CMK (cell line): ENCODE data around the gene MAFF.
A peak's percentile ranks its signal among the peaks of the same experiment; 100 is the strongest.
"Not testable (repeated sequence)": the region's sequence is repeated elsewhere in the genome, so short reads cannot be mapped to it uniquely, and the experiment has no call there.

Experiments used
- DNase-seq: peaks from one replicate; pipeline ENCODE4 v3.0.0-alpha.2; 2010; ENCODE audit warnings: low read depth

Gene MAFF

DNA sequence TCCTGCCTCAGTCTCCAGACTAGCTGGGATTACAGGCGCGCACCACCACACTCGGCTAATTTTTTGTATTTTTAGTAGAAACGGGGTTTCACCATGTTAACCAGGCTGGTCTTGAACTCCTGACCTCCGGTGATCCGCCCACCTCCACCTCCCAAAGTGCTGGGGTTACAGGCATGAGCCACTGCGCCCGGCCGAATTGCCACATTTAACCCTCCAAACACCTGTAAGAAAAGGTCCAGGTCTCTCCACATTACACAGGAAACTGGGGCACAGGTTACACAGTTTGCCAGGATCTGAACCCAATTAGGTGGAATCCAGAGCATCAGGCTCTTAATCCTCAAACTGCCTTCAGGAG, 24.2 kb upstream of the MAFF start:
- not testable (repeated sequence) for DNase-seq

DNA sequence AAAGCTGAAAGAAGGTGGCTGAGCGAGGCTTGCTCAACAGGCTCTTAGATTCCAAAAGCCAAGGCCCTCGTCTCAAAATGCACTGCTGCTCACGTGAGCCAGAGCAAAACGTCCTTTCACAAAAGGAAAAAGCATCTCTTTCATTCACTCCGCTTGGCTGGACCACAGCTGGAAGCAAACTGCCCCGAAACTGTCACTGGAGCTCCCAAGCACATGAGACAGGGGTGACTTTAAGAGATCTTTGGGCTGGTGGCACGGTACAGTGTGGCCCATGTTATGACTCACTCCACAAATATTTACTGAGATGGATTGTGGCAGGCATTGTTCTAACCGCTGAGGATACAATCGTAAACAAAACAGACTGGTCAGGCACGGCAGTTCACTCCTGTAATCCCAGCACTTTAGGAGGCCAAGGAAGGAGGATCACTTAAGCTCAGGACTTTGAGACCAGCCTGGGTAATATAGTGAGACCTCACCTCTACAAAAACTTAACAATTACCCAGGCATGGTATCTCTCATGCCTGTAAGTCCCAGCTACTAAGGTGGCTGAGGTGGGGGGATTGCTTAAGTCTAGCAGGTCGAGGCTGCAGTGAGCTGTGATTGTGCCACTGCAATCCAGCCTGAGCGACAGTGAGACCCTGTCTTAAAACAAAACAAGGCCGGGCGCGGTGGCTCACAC, 23.7 kb upstream of the MAFF start:
- no peak for DNase-seq

DNA sequence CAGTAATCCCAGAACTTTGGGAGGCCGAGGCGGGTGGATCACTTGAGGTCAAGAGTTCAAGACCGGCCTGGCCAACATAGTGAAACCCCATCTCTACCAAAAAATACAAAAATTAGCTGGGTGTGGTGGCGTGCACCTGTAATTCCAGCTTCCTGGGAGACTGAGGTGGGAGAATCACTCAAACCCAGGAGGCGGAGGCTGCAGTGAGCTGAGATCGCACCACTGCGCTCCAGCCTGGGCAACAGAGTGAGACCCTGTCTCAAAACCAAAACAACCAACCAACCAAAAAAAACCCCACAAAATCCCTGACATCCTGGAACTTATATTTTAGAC, 23.2 kb upstream of the MAFF start:
- not testable (repeated sequence) for DNase-seq

DNA sequence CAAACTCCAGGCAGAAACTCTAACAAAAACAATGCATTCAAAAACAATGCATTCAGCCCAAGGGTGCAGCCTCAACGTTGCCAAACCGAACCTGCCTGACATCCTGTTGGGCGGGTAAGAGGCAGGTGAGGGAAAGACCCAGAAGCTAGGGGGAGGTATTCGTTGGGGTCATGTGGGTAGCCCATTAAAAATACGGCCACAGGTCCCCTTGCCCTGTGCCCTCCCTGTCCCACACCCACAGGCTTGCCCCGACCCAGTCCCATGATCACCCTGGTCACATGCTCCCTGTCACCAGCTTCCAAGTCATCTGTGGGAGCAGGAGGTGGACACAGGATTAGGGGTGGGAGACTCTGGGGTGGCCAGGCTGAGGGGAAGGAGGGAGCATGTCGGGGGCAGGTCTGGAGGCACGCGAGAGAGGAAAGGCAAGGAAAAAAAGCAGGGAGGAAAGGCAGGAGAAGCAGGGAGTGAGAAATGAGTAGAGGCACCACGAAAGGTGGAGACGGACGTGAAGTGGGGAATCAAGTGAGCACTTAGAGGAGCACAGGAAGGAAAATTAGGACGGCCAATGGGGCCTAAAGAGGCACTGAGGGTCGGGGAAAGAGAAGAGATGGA, 20.8 kb upstream of the MAFF start:
- DNase-seq, result no peak

DNA sequence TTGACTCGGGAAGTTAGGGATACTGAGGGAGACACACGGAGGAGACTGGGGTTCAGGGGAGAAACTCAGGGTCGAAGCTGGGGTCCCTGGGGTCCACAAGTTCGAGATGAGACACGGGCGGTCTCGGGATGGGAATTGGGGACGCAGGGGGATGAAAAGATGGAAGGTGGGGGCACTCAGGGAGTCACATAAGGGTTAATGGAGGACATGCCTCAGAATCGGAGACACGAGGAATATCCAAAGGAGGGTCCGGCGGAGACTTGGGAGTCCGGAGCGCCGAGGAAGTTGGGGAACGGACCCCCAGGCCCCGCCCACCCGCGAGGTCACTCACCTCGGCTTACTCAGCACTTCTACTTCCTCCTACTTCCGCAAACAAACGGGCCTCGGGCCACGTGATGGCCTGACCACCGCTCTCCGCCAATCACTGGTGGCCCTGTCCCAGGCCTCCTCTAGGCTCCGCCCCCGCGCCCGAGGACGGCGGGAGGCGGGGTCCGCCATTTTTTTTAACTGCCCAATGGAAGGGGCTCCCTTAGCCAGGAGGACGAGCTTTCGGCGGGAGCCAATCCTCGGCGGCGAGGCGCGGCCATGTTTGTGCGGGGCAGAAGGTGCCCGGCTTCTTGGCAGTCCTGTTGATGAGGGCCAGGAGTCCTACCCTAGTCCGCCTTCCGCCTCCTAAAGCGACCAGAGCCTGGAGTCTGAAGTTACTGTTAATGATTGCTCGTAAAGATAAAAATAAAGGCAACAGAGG, 20.2 kb upstream of the MAFF start, which contains the start of gene PLA2G6:
PLA2G6 (minus strand) TSS at position 378 of the 748 bp plus-strand sequence. CDS start 12,404 bp downstream, outside the sequence.
- DNase-seq, result peak; percentile 96

DNA sequence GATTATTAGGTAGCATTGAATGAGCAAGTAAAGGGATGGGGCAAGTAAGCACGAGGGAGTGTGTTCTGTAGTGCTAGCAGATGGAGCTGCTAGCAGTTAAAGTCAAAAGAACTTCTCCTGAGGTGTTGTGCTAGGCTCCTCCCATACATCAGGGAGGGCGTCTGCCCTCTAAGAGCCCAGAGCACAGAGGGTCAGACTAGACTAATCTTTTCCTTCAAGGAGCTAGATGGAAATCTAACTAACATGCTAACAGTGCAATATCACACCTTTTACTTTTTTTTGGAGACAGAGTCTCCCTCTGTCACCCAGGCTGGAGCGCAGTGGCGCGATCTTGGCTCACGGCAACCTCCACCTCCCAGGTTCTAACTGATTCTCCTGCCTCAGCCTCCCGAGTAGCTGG, 17.0 kb upstream of the MAFF start:
- DNase-seq, result no peak

DNA sequence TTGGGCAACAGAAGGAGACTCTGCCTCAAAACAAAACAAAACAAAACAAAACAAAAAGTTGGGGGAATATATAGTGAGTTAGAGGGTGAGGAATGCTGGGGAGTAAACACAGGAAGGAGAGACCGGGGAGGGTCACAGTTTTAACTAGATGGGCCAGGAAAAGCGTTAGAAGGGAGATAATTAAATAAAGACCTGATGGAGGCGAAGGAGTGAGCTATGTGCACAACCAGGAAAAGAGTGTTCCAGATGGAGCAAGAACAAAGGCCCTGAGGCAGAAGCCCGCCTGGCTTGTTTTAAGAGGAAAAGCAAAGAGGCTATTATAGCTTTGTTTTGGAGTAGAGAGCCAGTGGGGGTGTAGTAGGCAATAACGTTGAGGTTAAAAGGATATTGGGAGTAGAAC, 15.4 kb upstream of the MAFF start:
- DNase-seq, result no peak

DNA sequence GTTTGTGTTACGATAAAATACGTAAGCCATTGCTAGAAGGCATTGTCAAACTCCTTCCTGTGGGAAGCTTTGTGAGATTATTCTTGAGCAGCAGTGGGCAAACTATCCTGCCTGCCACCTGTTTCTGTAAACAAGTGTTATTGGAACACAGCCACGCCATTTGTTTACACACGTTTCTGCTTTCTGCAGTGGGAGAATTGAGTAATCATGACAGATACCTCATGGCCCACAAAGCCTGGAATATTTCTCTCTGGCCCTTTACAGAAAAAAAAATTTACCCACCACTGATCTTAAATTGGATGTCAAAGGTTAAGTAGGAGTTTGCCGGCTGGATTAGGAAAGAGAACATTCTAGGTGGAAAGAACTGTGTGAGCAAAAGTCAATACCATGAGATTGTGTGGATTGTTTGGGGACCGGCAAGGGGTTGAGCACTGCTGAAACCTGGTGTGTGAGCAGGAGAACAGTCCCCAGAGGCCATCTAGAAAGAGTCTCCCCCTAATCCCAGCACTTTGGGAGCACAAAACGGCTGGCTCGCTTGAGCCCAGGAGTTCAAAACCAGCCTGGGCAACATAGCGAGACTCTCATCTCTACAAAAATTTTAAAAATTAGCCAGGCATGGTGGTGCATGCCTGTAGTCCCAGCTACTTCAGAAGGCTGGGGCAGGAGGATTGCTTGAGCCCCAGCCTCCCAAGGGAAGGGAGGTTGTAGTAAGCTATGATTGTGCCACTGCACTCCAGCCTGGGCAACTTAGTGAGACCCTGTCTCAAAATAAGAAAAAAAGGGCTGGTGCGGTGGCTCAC, 14.2 kb upstream of the MAFF start:
- no peak for DNase-seq

DNA sequence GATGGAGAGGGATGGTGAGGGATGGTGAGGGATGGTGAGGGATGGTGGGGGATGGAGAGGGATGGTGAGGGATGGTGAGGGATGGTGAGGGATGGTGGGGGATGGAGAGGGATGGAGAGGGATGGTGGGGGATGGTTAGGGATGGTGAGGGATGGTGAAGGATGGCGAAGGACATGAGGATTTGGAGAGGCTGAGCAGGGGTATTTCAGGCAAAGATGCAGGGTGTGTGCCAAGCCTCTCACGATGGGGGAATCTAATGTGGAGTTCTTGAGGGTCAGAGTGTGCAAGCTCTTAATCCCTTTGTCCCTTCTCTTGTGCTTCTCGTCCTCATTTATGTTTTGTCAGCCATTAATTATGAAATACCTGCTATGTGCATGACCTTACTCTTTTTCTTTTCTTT, 12.7 kb upstream of the MAFF start:
- DNase-seq, result no peak

DNA sequence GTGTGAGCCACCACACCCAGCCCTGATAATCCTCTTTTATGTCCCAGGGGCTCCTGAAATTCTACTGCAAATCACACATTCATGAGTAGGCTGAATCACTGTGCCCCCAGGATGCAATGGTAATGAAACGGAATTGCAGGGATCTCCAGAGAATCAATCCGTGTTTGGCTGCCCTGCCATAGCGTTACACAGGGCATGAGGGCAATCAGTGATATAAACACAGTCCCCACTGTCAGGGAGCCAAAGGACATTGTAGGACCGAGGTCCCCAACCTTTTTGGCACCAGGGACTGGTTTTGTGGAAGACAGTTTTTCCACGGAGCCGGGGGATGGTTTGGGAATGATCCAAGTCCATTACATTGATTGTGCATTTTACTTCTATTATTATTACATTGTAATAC, 11.2 kb upstream of the MAFF start:
- DNase-seq, result no peak

DNA sequence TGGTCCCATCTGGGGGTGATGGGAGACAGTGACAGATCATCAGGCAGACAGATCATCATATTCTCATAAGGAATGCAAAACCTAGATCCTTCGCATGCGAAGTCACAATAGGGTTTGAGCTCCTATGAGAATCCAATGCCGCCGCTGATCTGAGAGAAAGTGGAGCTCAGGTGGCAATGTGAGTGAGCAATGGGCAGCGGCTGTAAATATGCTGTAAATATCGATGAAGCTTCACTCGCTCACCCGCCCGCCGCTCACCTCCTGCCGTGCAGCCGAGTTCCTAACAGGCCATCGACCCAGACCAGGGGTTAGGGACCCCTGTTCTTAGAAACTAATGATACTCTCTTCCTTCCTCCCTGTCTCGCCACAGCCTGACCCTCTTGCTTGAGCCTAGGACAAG, 10.7 kb upstream of the MAFF start:
- DNase-seq, result no peak

DNA sequence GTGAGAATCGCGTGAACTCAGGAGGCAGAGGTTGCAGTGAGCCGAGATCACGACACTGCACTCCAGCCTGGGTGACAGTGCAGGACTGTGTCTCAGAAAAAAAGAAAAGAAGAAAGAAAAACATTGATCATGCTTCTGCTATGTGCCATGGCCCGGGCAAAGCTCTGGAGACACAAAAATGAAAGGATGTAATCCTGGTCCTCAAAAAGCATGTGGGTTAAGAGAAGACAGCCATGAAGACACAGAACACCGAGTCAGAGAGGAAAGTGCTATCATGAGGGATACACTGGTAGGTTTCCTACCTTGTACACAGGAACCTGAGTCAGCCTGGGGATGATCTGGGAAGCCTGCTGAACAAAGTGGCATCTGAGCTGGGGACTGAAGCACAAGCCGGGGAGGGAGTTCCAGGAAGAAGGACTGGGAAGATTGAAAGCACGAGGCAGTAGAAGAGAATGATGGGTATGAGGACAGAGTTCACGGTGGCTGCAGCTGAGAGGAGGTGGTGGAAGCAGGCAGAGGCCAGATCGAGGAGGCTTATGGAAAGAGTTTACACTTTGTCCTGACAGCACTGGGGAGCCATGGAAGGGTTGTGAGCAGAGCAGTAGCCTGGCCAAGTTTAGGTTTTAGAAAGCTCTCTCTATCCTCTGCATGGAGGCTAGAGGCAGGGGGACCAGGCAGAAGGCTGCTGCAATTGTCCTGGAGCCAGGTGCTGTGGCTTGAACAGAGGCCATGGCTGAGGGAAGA, 9.9 kb upstream of the MAFF start:
- no peak for DNase-seq

DNA sequence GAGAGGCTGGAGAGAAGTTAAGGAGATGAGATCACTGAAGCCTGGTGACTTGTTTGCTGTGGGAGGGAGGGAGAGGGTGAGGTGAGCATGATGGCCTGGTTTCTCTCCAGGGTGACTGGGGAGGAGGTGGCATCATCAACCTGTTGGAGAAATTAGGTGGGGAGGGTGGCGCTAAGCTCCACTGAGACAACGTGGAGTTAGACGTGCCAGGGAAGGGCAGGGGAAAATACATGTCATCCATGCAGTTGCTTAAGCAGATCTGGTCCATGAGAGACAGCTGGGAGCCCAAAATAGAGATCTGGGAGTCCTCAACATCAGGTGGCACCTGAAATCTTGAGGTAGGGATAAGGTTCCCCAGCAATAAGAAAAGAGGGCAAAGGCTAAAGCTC, 9.3 kb upstream of the MAFF start:
- no peak for DNase-seq

DNA sequence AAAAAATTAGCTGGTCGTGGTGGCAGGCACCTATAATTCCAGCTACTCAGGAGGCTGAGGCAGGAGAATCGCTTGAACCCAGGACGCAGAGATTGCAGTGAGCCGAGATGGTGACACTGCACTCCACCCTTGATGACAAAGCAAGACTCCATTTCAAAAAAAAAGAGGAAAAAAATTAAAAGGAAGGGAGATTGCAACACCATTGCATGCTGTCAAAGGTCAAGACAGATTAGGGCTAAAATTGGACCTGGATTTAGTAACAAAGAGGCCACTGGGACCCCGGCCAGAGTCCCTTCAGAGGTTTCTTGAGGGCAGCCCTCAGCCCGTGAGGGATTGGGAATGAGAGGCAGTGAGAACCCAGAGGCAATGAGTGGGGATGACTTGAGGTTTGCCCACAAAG, 8.2 kb upstream of the MAFF start:
- no peak for DNase-seq

DNA sequence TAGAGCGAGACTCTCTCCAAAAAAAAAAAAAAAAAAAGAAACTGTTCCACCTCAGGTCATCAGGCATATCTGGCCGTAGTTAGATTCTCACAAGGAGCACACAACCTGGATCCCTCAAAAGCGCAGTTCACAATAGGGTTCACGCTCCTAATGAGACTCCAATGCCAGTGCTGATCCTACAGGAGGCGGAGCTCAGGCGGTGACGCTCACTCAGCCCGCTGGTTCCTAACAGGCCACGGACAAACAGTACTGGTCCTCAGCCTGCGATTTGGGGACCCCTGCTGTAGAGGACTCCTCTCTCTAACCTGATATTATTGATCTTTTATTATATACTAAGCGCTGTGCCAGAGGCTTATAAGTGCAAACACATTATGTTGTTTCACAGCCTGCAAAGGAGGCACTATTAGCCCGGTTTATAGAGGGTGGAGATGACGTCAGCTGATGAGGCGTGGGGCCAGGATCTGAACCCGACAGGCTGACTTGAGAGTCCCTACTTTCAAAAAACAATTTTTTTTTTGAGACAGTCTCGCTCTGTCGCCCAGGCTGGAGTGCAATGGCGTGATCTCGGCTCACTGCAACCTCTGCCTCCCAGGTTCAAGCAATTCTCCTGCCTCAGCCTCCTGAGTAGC, 4.9 kb upstream of the MAFF start:
- DNase-seq, result no peak

DNA sequence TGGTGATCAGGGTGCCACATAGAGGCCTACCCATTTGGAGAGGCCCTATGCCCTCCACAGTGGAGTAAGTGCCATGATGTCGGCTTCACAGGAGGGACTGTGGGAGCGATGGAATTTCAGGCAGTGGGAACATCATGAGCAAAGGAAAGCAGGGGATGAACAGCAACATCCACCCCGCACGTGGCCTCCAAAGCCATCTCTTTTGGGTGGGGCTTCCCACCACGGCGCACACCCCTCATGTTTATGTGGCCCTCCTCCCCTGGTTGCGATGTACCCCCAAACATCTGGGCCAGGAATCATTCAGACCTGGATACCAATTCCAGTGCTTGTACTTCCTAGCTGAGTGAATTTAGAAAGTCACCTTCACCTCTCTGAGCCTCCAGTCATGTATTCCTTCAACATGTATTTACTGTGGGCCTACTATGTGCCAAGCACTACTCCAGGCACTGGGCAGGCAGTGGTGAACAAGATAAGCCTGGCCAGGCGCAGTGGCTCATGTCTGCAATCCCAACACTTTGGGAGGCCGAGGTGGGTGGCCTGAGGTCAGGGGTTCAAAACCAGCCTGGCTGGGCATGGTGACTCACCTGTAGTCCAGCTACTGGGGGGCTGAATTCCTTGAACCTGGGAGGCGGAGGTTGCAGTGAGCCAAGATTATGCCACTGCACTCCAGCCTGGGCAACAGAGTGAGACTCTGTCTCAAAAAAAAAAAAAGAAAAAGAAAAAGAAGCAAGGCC, 1.8 kb upstream of the MAFF start:
- DNase-seq, result no peak

DNA sequence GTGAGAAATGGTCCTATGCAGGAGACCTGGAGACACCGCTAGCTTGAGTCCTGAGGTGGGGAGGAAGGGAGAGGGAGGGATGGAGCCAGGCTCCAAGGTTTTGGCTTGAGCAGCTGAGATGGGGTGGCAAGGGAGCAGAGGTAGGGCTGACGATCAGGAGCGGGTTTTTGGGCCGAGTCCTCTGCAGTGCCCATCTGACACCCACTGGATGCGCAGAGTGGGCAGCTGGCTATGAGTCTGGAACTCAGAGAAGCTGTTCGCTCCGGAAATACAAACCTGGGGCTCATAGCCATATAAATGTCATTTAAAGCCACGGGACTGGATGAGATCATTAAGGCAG, 453 bp upstream of the MAFF start:
- DNase-seq, result no peak

DNA sequence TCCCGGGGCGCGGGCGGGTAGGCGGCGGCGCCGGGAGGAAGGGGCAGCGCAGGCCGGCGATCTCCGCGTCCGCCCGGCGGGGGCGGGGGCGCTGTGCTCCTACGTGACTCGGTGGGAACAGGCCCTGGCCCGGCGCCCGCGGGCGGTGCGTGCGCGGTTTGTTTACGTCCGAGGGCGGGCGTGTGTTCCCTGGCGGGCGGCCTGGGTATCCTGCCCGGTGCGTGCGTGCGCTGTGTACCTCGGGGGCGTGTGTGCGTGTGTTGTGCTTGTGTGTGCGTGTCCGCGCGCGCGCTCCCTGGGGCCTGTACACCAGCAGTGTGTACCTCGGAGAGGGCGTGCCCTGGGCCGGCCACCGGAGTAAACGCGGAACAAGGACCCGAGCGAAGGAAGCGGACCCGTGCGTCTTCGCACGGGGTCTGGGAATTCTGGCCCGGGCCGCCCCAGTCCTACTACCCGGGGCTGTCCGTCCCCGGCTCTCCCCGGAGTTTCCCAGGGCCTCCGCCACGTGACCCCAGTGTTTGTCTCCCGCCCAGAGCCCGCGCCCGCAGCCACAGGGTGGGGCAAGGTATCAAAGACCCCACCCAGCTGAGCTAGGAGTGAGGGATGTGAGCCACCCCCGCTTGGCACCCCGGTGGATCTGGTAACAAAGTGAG, 769 bp downstream of the MAFF start:
- peak; percentile 66 for DNase-seq

DNA sequence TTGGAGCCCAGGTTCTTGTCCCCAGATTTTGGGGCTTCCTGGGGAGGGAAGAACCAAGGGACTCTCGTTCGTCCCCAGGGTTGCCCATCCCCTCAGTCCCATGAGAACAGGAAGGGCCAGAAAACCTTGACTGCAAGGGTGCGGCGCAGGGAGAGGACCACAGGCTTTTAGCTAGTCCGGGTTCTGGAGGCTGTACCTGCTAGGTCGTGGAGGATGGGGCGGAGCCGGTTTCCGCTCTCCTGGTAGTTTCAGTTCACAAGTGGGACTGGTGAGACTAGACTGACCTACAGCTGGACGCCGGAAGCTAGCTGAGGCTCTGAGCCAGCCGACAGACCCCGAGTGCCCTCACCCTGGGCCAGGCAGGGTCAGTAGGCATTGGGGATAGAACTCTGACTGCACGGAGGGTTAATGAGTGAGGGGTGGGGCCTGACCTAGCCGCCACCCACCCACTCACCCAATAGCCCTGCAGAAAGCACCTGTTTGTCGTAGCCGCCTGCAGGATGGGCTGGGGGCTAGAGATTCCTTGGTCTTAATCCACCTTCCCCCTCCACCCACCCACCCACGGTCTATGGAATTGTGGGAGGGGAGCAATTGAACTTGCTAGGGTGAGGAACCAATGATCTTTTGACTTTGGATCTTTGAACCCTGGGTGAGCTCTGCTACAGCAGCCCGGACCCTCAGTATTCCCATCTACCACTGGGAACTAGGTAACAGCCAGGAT, 1.5 kb downstream of the MAFF start:
- no peak for DNase-seq
